Stimulated activated CD4-positive, alpha-beta T cell treated with anti-CD3 and anti-CD28 coated beads, TNF-alpha, amount 100 ng/mL, for 48 hours (primary cell): ENCODE results near the gene SPIN2A.
"Not testable (repeated sequence)": the region's sequence is repeated elsewhere in the genome, so short reads cannot be mapped to it uniquely, and the experiment has no call there.

Experiments used
- DNase-seq, 3 donors: peaks; one replicate each; pipeline ENCODE4 v3.0.0-alpha.2; 2020; ENCODE audit warnings: low read depth in 3 of 3

SPIN2A gene

DNA sequence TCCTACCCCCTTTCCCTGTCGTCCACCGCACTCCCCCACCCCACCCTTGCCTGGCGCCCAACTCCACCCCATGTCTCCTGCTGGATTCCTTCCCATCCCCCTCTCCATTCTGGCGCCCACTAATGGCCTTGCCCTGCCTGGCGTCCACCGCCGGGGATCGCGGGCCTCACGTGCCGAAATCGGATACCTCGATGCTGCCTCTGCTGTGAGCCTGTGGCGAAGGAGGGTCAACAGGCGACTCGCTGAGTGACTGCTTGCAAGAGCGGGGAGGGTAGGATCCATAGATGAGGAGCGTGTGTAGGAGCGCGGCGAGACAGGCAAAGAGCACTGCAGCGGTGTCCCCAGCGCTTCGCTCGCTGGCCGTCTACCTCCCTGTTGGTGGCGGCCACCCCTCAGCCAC, at the start of gene SPIN2A:
Gene SPIN2A (minus strand): TSS at position 325 of the 400 bp plus-strand sequence. CDS start 800 bp downstream, outside the sequence.
- not testable (repeated sequence) for DNase-seq

GRCh38 chrX:57178605-57179004, 41.4 kb upstream of the SPIN2A start:
- DNase-seq: no peak

DNA sequence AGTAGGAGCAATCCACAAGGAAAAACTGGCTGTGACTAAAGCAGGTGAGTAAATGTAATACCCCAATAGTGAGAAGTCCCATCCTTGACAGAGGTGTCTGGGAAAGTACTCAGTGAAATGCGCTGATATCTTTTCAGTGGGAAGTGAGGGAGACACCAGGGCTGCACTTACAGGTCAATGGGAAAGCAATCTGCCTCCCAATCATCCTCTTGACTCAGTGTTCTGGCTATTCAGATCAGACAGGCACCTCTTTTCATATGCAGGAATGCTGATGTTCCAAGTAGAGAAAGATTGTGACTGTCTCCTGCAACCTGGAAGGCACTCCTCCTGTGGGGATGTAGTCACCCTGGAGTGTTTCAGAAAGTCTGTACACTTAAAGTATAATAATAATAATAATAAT, 39.9 kb upstream of the SPIN2A start:
- no peak for DNase-seq

- DNase-seq: no peak
Observed at GRCh38 chrX:57172544-57172943, 35.3 kb upstream of the SPIN2A start.

GRCh38 chrX:57156397-57157049, 19.3 kb upstream of the SPIN2A start:
- DNase-seq: no peak

DNA sequence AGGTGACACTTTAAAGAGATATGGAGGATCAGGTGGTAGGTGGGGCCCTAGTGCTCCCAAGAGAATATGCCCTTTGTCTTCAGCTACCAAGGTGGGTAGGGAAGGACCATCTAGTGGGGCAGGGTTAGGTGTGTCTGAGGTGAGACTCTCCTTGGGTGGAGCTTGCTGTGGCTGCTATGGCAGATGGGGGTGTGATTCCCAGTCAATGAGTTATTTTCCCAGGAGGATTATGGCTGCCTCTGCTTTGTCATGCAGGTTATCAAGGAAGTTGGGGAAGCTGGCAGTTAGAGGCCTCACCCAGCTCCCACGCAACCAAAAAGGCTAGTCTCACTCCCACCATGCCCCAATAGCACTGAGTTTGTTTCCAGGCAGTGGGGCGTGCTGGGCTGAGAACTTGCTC, 18.0 kb upstream of the SPIN2A start:
- DNase-seq: no peak

DNA sequence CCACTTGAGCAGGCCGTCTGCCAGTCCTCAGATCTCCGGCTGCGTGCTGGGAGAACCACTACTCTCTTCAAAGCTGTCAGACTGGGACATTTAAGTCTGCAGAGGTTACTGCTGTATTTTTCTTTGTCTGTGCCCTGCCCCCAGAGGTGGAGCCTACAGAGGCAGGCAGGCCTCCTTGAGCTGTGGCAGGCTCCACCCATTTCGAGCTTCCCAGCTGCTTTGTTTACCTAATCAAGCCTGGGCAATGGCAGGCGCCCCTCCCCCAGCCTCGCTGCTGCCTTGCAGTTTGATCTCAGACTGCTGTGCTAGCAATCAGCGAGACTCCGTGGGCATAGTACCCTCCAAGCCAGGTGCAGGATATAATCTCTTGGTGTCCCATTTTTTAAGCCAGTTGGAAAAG, 15.0 kb upstream of the SPIN2A start:
- DNase-seq: not testable (repeated sequence)

- no peak for DNase-seq
Observed at GRCh38 chrX:57138674-57139073, 1.5 kb upstream of the SPIN2A start.

GRCh38 chrX:57137501-57137900, 304 bp upstream of the SPIN2A start:
- no peak for DNase-seq

GRCh38 chrX:57136589-57136988, 608 bp downstream of the SPIN2A start:
- not testable (repeated sequence) for DNase-seq

- DNase-seq: no peak
Observed at GRCh38 chrX:57135287-57135686, 1.9 kb downstream of the SPIN2A start.

GRCh38 chrX:57134702-57135101, 2.5 kb downstream of the SPIN2A start:
- DNase-seq: no peak

DNA sequence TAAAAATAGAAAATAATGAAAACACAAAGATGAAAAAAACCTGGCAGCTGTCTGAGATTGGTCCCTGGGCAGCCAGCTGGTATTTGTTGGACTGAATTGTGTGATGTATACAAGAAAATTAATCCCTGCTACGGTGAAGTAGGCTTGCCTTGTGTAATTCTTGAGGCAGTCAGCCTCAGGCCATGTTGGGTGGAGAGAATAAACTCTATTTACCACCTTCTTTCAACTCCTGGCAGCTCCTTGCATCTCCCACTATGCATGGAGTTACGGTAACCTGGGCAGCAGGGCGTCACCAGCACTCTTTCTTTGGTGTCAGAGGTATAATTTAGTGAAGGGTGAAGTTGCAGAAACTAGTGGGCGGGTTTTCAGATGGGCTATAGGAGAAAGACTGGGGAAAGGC, 3.5 kb downstream of the SPIN2A start:
- no peak for DNase-seq

GRCh38 chrX:57133284-57133683, 3.9 kb downstream of the SPIN2A start:
- DNase-seq: not testable (repeated sequence)

GRCh38 chrX:57132046-57132445, 5.2 kb downstream of the SPIN2A start:
- no peak for DNase-seq

DNA sequence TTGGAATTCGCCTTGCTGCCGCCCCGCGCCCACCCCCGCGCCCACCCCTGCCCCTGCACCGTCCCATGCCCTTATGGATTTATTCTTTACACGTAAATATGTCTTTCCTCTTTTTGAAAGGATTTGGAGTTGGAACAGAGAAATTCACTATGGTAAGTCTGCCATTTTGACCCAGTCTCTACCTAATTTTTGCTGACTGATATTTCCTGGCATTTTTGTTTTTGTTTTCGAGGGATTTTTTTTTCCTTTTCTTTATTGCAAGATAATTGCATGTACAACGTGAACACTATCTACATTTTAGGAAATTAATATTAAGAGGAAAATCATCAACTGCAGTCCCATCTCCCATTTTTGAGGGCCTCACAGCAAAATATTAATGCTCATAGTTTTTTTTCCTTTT, 15.4 kb downstream of the SPIN2A start:
- DNase-seq: no peak

- peak; percentile 52 to 76 (median 59) for DNase-seq
Observed at GRCh38 chrX:57121162-57121755, 15.9 kb downstream of the SPIN2A start, which contains the start of gene SPIN2B. Gene SPIN2B, minus strand, starts transcription at chrX:57121548.

DNA sequence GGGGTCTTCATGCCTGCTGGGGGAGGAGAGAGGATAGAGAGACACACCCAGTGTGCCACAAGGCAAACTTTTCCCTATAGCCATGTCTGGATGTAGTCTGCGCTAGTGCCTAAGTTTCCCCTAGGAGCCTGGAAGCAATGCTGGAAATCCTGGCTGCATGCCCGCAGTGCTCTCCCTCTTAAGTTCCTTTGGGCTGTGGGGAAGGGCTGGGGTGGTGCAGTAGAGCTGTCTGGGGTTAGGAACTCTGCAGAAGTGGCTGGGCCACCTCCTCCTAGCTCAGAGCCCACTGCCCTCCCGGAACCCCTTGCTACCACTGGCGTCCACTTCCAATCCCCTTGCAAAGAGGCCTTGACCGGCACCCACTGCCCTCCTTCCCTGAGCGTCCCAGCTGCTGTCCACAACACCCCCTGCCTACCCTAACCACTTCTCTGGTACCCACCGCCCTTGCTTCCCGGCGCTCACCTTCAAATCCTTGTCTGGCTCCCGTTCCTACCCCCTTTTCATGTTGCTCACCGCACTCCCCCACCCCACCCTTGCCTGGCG, 16.5 kb downstream of the SPIN2A start:
- not testable (repeated sequence) for DNase-seq

- DNase-seq: no peak
Observed at GRCh38 chrX:57119416-57119815, 17.8 kb downstream of the SPIN2A start.

DNA sequence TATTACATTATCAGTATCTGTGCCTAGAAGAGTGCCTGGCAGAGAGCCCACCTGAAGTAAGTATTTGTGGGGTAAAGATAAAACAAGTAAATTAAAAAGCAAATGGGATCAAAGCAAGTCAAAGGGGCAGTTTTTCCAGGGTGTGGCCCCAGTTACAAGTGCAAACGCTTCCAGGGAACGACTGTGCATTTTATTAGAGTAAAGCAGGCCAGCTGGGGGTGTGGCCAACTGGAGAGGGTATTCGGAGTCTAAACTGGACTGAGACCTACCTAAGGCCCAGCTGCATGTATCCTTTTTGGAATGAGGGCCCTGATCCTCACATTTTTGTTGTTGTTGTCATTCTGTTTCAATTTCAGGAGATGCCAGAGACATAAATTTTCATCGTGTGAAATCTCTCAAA, 19.6 kb downstream of the SPIN2A start:
- DNase-seq: not testable (repeated sequence)

- no peak for DNase-seq
Observed at GRCh38 chrX:57104921-57105398, 32.2 kb downstream of the SPIN2A start.

DNA sequence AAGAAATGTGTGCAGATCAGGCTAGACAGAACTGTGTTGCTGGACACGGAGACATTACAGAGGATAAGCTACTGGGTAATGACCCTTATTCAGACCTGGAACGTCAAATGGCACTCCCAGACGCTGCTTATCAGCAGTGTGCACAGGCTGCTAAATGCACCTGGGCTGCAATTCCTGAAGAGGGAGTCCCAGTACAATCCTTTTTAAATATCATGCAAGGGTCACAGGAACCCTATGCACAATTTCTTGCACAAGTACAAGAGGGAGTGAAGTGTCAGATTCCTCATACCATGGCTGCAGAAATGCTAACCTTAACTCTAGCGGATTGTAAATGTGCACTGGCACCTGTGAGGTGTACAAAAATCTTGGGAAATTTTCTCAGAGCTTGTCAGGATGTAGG, 32.8 kb downstream of the SPIN2A start:
- DNase-seq: no peak

- no peak for DNase-seq
Observed at GRCh38 chrX:57103489-57103888, 33.7 kb downstream of the SPIN2A start.
